Measurements from ENCODE around the gene RBBP5.

The RBBP5 gene

DNA sequence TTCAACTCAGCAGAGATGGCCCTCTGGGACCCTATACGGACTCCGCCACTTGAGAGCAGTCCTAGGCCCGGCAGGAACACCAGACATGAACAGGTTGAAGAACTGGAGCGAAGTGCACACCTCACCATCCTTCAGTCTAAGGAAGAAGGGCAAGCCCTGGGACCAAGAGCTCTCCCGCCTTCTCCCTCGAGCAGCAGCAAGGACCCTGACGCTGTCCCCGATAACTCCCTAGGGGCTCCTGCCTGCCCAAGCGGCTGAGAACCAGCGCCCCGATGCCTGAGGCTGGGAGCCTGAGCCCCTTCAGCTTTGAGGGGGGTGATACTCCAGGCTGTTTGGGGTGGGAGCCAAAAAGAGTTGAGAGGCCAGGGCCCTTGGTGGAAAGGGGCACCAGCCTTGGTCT, 47.7 kb downstream of the RBBP5 start:
- FAIRE-seq: no peak

DNA sequence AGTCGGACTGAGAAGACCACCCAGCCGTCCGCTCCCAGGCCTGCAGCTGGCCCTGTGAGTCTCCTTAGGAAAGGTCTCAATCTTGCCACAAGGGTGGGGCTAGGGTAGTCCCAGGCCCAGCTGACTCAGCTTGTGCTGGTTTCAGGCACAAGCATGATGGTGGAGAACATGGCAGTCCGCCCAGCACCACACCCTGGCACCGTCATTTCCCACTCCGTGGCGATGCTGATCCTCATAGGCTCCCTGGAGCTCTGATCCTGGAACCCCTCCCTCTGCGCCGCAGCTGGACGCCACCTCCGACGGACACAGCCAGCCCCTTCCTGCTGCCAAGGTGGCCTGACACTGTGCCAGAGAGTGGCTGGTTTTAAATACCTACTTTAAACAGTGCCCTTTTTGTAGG, 48.3 kb downstream of the RBBP5 start:
- FAIRE-seq: no peak

DNA sequence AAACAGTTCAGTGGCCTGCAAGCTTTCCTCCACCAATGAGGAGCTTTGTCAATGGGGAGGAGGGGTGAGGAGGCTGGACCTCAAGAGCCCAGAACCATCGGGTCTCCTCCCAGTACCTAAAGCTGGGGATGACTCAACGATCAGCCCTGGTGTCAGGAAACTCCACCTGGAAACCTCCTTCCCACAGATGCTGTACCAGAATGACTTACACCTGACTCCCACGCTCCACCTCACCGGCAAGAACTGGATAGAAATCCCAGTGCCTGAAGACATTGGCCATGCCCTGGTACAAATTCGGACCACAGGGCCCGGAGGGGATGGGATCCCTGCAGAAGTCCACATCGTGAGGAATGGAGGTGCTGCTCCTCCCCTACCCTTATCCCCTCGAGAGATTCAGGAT, 48.9 kb downstream of the RBBP5 start:
- no peak for FAIRE-seq

DNA sequence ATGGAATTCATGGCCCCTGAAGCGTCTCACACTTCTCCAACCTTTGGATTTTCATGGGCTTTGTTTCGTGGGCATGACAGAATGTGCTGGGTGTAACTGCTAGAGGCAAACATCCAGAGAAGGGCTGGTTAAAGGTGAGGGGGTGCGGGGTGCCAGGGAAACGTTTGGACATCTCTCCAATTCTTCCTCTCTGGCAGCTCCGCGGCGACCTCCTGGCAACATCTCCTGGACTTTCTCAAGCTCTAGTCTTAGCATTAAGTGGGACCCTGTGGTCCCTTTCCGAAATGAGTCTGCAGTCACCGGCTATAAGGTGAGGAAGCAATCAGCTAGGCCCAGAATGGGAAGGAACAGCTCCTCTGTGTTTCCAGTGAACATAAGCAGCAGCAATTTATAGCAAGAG, 49.5 kb downstream of the RBBP5 start:
- no peak for FAIRE-seq

DNA sequence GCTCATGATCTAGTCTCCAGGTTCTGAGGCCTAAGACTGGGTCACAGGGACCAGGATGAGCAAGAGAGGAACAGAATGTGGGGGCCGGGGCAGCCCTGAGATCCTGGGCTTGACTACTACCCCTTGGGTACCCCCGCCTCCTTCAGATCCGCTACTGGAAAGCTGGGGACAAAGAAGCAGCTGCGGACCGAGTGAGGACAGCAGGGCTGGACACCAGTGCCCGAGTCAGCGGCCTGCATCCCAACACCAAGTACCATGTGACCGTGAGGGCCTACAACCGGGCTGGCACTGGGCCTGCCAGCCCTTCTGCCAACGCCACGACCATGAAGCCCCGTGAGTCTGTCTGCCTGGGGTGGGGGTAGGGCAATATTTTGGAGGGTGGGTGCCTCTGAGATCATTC, 50.0 kb downstream of the RBBP5 start:
- no peak for FAIRE-seq

DNA sequence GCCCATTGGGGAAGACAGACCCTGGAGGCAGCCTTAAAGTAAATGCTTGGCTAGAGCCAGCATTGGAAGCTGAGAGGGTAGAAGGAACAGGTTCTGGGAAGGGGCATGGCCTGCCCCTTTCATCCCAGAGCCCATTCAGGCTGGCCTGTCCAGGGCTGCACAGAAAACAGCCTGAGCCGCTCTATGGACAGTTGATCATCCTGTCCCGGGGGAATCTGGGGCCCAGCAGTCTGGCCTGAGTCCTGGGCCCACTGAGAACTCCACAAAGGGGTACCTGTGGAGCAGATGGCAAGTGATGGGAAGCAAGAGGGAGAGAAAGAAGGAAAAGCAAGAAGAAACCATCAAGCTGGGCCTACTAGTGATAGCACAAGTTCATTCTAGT, 50.8 kb downstream of the RBBP5 start:
- FAIRE-seq: no peak

DNA sequence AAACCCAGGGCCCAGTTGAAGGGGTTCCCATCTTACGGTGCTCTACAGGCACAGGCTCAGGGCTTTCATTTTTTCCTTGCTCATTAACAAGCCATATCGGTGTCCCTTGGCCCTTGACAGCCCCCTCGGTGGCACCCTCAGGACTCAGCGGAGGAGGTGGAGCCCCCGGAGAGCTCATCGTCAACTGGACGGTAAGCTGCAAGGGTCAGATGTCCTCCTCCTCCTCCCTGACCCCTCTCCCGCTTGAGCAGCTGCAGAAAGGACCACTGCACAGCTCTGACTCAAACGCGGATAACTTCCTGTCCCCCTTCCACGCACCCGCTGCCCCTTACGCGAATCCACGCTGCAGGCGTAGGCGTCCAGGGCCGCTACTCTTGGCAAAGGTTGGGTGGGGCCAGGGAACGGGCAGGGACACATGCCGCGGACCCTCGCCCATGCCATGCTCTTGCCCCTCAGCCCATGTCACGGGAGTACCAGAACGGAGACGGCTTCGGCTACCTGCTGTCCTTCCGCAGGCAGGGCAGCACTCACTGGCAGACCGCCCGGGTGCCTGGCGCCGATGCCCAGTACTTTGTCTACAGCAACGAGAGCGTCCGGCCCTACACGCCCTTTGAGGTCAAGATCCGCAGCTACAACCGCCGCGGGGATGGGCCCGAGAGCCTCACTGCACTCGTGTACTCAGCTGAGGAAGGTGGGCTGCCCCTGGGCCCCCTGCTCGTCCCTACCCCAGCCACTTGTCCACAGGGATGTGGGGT, 52.2 kb downstream of the RBBP5 start:
- no peak for FAIRE-seq

DNA sequence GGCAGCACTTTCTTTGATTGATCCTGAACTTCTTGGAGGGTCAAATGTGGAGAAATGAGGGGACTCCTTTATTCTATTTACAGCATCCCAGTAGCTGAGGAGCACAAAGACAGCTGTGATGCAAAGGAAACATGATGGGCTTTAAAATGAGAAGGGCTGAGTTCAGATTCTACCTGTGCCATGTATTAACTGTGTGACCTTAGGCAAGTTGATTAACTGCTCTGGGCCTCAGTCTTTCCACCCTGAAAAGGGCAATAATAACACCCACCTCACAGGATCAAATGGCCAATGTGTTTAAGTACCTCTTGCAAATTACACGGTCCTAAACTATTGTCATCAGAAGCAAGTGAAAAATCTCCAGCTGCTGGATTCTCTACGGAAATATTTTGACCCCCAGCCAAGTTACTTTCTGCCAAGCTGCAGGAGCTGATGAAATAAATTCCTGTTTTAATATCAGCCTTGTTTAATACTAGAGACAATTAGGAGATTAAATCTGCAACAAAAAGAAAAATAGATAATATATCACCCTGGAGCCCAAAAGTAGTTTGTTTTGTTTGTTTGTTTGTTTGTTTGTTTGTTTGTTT, 53.2 kb downstream of the RBBP5 start:
- no peak for FAIRE-seq

DNA sequence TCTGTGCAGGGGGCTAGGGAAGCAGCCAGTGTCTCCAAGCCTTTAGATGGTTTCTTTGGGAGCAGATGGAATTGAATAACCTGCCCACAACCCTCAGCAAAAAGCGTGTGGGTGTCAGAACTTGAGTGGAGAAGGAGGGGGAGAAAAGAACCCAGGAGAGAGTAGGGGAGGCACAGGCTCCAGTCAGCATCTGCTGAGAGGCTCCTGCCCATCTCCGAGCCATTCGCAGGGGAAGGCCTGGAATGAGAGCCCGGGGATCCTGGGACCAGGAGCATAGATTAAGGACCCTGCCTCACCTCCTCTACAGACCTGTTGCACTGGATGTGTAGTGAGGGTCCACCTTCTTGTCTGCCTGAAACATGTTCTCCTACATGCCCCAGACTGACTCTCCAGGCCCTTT, 53.8 kb downstream of the RBBP5 start:
- no peak for FAIRE-seq

DNA sequence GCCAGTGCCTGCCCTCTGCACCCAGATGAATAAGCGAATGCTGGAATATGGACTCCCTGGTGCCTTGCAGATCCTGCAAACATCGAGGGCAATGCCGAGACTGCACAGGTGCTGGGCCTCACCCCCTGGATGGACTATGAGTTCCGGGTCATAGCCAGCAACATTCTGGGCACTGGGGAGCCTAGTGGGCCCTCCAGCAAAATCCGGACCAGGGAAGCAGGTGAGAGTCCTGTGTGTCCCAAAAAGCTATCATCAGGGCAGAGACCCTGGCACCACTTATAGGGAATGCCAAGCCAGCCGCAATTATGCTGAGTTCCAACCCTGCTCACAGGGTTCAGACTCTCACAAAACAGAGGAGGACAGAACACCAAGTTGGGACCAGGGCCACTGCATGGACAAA, 54.7 kb downstream of the RBBP5 start:
- FAIRE-seq: no peak

DNA sequence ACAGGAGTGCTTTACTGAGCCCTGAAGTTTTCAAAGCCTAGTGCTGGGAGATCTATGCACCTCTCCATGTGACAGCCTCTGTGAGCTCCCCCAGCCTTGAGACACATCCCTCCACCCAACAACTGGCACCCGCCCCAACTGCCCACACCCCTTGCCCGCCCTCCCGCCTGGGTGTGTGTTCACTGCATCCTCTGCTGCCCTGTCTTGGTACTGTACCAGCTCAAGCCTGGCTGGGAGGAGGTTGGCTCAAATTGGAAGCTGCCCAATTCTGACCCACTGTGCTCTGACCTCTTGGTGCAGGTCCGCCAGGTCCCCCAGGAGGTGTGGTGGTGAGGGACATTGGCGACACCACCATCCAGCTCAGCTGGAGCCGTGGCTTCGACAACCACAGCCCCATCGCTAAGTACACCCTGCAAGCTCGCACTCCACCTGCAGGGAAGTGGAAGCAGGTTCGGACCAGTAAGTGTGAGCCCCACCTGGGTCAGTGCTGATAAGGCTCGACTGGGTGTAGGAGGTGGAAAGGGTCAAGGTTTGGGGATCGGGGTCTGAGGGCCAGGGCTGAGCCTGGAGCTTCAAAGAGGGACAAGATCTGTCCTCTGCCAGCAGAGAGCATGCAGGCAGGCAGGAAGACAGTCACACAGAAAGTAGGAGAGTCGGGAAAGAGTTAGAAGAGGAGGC, 55.5 kb downstream of the RBBP5 start:
- no peak for FAIRE-seq

DNA sequence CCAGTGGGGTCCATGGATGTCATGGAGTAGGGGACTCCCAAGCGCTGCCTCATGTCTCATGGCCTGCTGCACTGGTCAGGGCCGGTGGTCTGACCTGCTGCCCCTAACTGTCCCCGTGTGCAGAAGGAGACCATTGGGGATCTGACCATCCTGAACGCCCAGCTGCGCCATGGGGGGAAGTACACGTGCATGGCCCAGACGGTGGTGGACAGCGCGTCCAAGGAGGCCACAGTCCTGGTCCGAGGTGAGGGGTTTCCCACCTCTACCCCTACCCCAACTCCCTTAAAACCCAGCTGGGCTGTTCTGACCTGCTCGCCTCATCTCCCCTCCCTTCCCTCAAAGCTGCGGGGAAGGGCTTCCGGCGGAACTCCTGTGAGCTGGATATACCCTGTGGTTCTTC, 56.1 kb downstream of the RBBP5 start:
- FAIRE-seq: no peak

DNA sequence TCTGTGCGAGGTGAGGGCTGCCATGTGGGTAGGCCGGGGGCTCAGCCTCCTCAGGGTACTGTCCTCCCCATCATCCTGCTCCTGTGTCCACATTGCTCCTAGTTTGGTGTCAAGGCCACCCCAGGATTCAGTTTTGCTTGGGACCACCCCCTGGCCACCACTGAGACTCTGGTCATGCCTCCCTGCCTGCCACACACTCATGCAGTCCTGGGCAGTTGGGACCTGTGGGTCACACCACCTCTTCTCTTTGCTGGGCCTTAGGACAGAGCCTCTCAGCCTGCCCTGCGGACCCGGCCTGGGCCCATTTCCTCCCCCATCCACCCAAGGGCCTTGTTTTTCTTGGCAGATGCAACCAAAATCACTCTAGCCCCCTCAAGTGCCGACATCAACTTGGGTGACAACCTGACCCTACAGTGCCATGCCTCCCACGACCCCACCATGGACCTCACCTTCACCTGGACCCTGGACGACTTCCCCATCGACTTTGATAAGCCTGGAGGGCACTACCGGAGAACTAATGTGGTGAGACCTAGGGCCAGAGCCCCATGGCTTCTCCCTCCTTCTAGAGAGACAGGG, 56.9 kb downstream of the RBBP5 start:
- FAIRE-seq: no peak

DNA sequence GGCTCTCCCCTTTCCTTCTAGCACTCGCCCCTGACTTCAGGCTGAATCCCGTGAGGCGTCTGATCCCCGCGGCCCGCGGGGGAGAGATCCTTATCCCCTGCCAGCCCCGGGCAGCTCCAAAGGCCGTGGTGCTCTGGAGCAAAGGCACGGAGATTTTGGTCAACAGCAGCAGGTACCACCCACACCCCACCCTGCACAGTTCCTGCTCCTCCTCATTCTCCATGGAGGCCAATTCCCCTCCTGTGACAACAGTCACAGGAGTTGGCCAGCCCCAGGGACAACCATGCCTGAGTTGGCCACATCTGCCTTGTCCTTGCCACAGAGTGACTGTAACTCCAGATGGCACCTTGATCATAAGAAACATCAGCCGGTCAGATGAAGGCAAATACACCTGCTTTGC, 57.5 kb downstream of the RBBP5 start:
- FAIRE-seq: no peak

DNA sequence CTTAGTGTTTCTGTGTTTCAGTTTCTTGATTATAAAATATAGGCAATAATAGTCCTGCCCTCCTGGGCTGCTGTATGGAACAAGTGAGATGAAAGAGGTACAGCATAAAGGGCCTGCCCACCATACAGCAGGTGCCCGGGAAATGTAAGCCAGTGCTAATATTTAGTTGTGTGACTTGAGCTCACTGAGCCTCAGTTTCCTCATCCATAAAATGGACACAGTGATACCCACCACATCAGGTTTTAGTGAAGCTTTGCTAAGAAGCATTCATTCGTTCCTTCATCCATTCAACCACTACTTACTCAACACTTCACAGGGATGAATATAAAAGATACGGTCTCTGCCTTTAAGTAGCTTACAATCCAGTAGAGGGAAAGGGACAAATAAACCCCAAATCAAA, 58.9 kb downstream of the RBBP5 start:
- no peak for FAIRE-seq

DNA sequence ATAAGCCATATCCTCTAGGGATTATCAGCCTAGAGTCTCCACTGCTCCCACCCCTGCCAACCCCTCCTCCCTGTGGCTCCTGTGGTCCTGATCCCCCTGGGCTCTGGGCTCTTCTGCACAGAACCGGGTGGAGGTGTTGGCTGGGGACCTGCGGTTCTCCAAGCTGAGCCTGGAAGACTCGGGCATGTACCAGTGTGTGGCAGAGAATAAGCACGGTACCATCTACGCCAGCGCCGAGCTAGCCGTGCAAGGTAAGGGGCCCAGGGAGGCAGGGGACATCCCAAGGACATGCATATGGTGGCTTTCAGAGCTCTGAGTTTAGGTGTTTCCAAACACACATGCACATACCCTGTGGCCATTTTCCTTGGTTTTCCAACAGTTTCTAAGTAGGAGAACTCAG, 59.5 kb downstream of the RBBP5 start:
- no peak for FAIRE-seq

DNA sequence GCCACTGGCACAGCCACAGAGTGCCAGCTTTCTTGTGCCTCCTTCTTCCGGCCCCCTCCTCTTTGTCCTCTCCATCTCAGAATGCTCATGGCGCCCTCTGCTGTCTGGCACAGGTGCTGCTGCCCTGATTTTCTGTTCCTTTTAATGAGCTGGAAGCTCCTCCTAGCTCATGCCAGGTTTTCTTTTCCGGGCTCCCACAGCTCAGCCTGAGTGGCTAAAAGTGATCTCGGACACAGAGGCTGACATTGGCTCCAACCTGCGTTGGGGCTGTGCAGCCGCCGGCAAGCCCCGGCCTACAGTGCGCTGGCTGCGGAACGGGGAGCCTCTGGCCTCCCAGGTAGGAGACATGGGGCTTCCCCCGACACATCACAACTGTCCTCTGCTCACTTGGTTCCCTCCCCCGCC, 60.1 kb downstream of the RBBP5 start:
- no peak for FAIRE-seq

DNA sequence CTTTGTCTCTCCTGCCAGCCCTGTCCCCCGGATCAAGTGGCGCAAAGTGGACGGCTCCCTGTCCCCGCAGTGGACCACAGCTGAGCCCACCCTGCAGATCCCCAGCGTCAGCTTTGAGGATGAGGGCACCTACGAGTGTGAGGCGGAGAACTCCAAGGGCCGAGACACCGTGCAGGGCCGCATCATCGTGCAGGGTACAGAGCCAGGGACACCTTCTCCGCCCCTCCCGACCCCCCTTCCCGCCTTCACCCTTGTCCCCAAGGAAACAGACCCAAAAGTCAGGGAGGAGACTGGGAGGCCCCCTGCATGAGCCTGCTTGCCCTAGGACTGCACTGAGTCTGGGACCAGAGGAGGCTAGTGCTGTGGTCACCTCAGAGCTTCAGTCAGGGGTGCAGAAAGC, 60.6 kb downstream of the RBBP5 start:
- FAIRE-seq: no peak

DNA sequence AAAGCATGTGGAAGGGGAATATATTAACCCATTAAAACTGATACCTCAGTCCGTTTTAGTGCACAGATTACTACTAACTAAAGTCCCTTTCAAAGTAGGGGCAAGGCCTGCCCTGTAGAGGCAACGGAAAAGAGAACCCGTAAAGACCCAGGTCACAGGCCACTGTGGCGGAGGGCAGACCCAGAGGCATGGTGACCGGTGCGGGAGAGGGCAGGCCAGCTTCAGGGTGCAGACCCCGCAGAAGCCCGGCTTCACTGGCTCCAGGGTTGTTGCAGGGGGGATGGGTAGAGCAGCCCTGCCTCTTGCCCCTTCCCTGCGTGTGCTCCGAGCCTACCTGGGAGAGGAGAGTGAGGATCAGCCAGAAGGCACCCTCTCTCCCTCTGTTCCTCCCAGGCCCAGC, 61.0 kb downstream of the RBBP5 start:
- FAIRE-seq: no peak

DNA sequence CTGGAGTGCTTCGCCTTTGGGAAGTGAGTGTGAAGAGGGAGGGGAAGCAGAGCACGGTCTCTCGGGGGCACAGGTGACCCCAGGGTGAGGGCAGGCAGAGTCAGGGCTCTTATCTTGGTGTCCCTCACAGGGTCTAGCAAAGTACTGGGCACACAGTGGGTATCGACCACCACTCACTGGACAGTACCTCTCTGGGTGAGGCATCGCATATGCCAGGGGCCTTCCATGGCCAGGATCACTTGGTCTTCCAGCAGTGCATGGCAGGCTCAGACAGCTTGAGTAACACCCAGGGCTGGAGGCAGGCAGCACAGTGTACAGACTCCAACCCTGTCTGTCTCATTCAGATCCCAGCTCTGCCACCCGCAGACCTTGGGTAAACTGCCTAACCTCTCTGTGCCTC, 62.1 kb downstream of the RBBP5 start:
- no peak for FAIRE-seq

DNA sequence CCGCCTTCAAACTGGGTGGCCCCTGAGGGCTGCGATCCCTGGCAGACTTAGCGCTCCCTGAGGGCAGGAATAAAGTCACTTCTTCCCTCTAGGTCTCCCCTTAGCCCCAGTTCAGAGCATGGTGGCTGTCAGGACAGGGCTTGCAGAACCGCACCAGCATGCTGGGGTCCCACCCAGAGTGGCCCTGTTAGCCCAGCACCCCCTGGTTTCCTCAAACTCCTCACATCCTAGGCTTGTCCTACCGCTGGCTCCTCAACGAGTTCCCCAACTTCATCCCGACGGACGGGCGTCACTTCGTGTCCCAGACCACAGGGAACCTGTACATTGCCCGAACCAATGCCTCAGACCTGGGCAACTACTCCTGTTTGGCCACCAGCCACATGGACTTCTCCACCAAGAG, 62.9 kb downstream of the RBBP5 start:
- FAIRE-seq: no peak

DNA sequence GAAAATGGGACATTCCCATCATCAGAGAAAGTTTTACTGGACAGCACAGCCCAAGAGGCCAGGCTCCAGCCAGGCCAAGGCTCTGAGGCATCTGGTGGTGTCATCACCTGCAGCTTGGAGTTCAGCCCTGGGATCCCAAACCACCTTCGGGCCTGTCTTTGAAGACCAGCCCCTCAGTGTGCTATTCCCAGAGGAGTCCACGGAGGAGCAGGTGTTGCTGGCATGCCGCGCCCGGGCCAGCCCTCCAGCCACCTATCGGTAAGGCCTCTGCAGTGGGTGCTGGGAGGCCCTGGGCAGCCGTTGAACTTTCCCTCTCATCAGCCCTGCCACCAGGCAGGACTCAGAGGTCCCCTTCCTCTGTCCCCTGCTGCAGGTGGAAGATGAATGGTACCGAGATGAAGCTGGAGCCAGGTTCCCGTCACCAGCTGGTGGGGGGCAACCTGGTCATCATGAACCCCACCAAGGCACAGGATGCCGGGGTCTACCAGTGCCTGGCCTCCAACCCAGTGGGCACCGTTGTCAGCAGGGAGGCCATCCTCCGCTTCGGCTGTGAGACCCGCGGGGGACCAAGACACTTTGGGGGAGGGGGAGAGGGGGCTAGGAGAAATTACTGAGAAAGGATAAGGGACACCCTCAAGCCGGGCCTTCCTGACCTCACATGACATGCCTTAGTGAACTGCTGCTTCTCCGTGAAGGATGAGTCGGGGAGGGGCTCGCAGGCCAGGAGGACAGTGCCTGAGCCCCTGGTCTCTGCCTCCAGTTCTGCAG, 63.8 kb downstream of the RBBP5 start:
- FAIRE-seq: no peak

DNA sequence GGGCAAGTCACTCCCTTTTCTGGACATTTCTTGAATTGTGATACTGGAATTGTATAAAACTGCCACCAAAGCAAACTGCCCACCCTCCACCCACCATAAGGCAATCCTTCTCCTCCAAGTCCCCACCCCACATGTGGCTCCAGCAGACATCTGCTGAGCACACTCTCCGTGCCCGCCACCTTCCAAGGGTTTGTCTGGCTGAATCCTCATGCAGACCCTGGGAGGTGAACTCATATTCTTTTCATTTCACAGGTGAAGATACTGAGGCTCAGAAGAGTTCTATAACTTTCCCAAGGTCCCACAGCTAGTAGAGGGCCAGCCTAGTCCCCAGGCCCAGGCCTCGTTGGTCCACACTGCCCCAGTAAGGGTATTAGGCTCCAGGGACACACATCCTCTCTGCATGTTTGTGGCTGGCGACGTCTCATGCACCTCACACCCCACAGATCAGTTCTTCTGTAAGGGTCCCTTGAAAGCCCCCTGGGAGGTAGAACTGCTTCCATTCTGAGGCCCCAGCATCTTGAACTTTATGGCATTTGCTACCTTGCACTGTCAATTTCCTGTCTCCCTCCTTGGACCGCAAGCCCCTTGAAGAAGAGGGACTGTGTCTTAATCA, 64.7 kb downstream of the RBBP5 start:
- FAIRE-seq: no peak
